HG03097 (cell line): Measurements from ENCODE around the gene AOC2.

Source experiments
- ATAC-seq: cut with Tn5 transposase; IDR thresholded peaks from one replicate; pipeline ENCODE4 v1.9.1; 2021; ENCODE audit not compliant: unreplicated experiment, low FRiP score

The AOC2 gene

GRCh38 chr17:42844271-42844670 lies at the start of gene AOC2:
Gene AOC2, plus strand, starts transcription at chr17:42844580. Its CDS starts 47 bp downstream, at chr17:42844627.
- ATAC-seq, result no peak

GRCh38 chr17:42795061-42795460 lies 49.3 kb upstream of the AOC2 start:
- no peak for ATAC-seq

- ATAC-seq, result no peak
Measured at GRCh38 chr17:42795465-42795864, 48.9 kb upstream of the AOC2 start.

- no peak for ATAC-seq
Measured at GRCh38 chr17:42796066-42796758, 48.2 kb upstream of the AOC2 start.

DNA sequence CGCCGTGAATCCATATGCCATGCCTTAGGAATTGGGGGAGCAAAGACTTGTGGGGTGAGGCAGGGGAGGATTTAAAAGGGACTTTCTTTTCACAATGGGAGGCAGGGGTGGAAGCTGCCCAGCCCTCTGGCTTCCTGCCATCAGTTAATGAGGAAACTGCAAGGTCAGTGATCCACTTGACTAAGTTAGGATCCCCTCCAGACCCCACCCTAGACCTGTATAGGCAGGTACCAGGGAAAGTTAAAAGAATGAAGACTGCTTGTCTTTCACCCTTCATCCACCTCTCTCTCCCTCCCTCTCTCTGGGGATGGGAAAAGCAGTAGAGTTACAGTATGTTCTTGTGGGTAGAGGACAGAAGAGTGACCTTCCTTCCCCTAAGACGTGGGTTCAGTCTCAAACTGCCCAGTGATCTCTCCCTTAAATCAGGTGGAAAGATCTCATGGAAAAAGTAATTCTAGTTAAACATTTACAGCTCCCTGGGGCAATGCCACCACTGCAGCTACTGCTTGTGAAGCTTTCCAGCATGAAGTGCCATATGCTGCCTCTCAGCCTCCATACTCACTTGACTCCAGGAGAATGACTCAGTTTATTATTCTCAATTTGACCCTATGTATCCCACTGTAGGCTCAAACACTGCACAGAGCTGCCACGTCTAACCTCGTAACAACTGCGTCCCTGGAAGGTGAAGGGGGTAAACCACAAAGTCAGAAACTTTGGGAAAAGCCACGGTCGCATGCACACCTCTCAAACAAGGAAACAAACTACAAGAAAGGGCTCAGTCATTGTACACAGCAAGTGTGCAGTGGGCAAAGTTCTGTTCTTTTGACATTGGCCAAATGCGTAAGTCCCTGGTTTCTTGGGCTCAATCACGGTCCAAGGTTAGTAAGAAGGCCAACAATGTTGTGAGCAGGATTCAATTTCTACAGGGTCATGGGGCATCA lies 47.0 kb upstream of the AOC2 start:
- no peak for ATAC-seq

GRCh38 chr17:42798011-42798382 lies 46.4 kb upstream of the AOC2 start:
- no peak for ATAC-seq

DNA sequence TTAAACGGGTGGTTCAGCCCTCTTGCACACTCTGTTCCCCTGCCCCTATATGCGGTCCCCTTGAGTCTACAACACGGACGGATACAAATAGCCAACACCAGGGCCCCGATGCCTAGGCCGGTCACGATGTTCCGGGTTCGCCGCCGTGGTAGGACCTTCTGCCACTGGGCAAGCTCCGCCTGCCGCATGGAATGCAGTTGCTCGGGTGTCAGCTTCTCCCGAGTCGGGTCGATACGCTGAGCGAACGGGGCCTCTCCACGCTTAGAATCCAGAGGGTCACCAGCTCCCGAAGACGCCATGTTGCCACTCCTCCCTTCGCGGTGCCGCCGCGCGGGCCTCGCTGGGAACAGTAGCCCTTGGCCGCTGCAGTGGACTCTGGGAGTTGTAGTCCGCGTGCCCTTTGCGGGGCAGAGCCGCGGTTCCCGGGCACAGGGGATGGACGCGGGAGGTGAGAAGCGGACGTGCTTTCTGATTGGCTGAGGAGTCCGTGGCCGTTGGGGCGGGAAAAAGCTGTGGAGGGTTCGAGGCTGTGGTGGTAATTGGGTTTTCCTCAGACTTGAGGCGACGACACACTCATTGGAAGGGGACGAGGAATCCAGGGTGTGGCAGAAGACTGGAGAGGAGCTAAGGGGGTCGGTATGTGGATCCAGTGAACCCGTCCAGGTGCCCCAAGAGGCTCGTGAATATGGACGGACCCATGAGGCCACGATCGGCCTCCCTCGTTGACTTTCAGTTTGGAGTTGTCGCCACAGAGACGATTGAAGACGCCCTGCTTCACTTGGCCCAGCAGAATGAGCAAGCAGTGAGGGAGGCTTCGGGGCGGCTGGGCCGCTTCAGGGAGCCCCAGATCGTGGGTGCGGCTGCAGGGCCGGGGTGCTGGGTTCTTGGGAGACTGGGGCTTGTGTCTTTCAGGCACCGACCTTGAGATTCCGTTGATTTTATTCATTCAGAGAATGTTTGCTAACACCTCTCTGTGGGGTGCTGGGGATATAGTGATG lies 45.7 kb upstream of the AOC2 start, which contains the start of the genes CNTD1 and COA3:
CNTD1 (plus strand) TSS at position 479 of the 998 bp plus-strand sequence; CDS start at position 686, 207 bp downstream.
COA3 (minus strand) TSS at position 322 of the 998 bp plus-strand sequence; CDS start at position 299, 23 bp downstream.
- peak; percentile 84 for ATAC-seq

GRCh38 chr17:42803074-42803883 lies 41.1 kb upstream of the AOC2 start:
- ATAC-seq, result no peak

DNA sequence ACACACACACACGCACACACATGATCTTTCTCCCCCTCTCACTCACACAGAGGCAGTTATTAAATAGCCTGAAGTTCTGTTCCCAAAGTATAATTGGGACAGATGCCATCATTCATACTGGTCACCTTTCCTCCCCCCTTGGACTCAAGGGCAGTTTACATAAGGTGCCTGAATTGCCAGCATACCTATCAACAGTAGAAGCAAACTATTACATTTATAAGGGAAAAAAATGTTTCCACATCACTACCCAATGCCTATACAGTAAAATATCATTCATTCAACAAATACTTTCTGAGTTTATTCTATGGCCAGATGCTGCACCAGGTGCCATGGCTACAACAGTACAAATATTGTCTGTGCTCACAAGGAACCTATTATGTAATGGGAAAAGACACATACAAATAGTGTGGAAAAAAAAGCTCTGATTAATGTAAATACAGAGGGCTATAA lies 39.4 kb upstream of the AOC2 start:
- ATAC-seq, result no peak

DNA sequence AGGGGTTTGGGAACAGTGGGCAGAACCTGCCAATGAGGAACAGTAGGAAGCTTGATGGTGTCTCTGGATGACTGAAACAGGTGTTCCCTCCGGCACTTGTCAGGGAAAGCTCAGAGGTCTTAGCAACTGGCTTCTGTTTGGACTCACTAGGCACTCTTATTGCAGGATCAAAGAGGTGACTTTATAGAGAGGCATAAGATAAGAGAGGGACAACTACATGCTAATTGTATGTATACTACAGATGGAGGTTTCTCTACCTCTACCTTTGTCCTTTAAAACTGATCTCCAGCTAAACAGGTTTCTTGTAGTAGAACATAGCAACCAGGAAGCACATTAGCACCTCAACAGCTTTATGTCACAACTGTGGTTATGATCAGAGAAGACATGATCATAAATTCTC lies 38.1 kb upstream of the AOC2 start:
- ATAC-seq, result no peak

GRCh38 chr17:42809250-42809649 lies 35.1 kb upstream of the AOC2 start:
- no peak for ATAC-seq

DNA sequence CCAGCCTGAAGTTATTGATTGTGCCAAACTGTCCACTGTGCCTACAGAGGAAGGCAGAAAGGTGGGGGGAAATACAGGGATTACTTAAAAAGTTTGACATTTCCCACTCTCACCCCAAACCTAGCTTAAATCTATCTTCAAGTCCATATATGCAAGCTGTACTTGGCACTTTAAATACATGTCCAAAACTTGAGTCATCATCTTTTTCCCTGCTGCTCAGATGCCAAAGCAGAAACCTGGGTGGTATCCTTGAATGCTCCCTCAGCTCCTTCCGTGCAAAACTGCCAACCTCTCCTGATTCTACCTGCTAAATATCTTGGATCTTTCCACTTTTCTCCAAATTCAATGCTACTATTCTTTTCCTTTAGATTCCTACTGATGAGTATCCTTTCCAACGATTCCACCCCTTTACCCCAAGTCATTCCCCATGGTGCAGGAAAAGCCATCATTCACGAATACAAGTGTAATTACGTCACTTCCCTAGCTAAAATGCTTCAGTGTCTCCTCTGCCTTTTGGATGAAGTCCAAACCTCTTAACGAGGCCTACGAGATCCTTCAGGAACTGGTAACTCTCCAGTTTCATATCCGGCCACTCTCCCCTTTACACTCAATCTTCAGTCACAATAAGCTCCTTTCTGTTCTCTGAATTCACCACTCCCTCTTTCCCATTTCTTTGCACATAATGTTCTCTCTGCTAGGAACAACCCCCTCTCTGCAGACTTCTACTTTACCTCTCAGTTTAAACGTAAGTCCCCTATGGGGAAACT lies 29.6 kb upstream of the AOC2 start:
- ATAC-seq, result no peak

- ATAC-seq, result no peak
Measured at GRCh38 chr17:42817866-42818265, 26.5 kb upstream of the AOC2 start.

- ATAC-seq, result no peak
Measured at GRCh38 chr17:42818379-42818778, 26.0 kb upstream of the AOC2 start.

DNA sequence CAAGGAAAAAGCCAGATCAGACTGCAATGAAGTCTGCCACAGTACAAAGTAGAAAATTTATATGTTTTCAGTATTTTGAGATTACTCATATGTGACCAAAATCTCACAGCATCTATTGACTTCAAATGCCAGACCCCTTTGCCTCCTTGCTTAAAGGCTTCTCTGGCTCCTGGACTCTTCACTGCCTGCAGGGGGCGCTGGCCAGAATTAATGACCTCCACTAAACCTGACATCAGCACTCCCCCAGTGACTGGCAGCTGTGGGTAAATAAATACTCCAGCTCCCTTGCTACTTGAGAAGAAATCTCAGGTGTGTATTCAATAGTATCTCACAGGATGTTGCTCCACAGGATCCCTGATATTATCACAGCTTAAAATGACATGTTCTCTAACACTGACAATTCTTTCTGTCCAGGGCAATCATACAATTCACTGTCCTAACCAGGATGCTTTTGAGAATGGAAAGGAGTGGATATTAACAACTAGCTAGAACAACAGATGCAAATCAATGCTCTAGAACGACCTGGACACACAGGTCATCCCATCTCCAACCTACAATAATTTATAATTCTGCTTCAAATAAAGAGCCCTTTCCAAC lies 24.3 kb upstream of the AOC2 start:
- no peak for ATAC-seq

DNA sequence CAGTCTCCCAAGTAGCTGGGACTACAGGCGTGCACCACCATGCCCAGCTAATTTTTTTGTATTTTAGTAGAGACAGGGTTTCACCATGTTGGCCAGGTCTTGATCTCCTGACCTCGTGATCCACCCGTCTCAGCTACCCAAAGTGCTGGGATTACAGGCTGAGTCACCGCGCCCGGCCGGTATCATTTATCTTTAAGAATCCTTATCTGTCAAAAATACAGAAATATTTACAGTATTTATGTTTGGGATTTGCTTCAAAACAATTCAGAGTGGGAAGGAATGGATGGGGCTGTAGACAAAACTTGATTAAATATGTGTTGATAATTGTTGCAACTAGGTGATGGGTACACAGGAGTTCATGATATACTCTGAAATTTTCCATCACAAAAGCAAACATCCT lies 23.2 kb upstream of the AOC2 start:
- ATAC-seq, result no peak

DNA sequence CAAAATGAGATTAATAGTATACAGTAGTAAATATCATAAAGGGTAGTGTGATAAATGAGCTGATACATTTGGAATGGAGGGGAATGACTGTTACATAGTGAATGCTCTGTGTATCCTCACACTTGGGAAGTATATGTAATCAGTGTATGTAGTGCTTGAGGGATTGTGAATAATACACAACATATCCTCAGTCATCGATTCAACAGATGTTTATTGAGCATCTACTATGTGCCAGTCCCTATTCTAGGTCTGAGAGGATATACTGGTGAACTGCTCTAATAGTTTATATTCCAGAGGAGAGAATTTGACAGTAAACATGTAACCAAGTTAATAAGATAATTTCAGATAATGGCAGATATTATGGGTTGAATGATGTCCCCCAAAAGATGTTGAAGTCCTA lies 16.9 kb upstream of the AOC2 start:
- no peak for ATAC-seq

DNA sequence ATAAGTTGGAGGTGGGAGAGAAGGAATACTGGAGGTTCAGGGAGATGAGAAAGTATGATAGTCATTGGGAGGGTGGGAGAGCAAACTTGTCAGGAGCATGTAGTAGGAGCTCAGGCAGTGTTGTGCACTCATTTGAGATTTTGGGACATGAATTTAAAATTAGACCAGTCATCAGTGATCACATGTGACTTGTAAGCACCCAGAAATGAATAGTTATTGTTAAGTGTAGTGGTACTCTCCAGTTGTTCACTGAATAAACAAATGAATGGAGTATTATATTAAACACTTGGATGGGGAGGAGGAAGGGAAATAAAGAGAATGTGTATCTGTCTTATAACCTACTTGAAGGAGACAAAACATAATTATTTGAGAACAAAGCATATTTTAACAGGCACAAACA lies 13.4 kb upstream of the AOC2 start:
- no peak for ATAC-seq
